GM19099 (cell line): ENCODE measurements around the gene GPR78.

Source experiments
- POLR2A ChIP-seq: IDR thresholded peaks from 3 replicates; pipeline ENCODE4 v1.6.1; 2011; ENCODE audit warnings: low read depth; ENCODE audit not compliant: insufficient read length; ENCODE audit errors: extremely low read depth

Gene GPR78

GRCh38 chr4:8585721-8586212 is 5.6 kb downstream of the GPR78 start:
- TF ChIP-seq POLR2A = no peak

- no peak for TF ChIP-seq POLR2A
Observed at GRCh38 chr4:8586246-8586645, 6.1 kb downstream of the GPR78 start.

GRCh38 chr4:8586671-8587468 is 6.7 kb downstream of the GPR78 start:
- TF ChIP-seq POLR2A = no peak

GRCh38 chr4:8587469-8588195 is 7.4 kb downstream of the GPR78 start:
- no peak for TF ChIP-seq POLR2A

- no peak for TF ChIP-seq POLR2A
Observed at GRCh38 chr4:8588196-8588470, 7.9 kb downstream of the GPR78 start.

GRCh38 chr4:8589336-8589735 is 9.1 kb downstream of the GPR78 start:
- TF ChIP-seq POLR2A = no peak

- TF ChIP-seq POLR2A = no peak
Observed at GRCh38 chr4:8589823-8590545, 9.8 kb downstream of the GPR78 start.

- TF ChIP-seq POLR2A = no peak
Observed at GRCh38 chr4:8590546-8590880, 10.3 kb downstream of the GPR78 start.

- TF ChIP-seq POLR2A = no peak
Observed at GRCh38 chr4:8591114-8591513, 10.9 kb downstream of the GPR78 start.

GRCh38 chr4:8591626-8592365 is 11.6 kb downstream of the GPR78 start:
- no peak for TF ChIP-seq POLR2A

- no peak for TF ChIP-seq POLR2A
Observed at GRCh38 chr4:8592366-8593263, 12.4 kb downstream of the GPR78 start, which contains the start of gene CPZ. Gene CPZ (plus strand): TSS chr4:8592765. CDS start chr4:8592834, 69 bp downstream.

GRCh38 chr4:8593264-8594096 is 13.3 kb downstream of the GPR78 start:
- TF ChIP-seq POLR2A = no peak
